ENCODE data around the gene HCFC2.
"Not testable (repeated sequence)": the region's sequence is repeated elsewhere in the genome, so short reads cannot be mapped to it uniquely, and the experiment has no call there.

Gene HCFC2

DNA sequence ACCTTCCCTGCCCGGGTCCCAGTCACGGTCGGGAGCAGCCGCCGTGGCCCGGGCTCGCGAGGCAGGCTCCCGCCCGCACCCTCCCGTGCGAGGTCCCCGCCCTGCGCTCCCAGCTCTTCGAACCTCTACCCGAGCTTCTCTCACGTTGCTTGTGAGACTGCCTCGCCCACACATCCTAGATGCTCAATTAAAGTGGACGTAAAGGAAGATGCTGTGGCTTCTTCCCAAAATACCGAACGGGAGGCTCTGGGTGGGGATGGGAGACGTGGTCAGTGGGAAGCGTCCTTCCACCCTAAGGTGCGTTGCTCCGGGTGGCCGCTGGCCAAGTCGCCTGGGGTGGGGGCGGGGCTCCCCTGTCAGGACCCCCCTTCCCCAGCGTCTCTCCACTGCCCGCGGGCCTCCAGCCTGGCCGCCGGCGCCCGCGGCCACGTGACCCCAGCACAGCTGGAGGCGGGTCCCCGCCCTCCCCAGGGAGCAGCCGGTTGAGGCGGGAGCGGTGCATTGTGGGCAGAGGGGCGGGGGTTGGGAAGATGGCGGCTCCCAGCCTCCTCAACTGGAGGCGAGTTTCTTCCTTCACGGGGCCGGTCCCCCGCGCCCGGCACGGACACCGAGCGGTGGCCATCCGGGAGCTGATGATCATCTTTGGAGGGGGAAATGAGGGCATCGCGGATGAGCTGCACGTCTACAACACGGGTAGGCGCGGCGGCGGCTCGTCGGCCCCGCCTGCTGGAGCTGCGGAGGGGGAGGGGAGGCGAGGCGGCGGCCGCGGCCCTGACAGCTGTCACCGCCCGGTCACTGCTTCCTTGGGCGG, at the start of gene HCFC2:
Gene HCFC2, plus strand, starts transcription at position 501 of the 811 bp plus-strand sequence. Its CDS starts 30 bp downstream, at position 531.
- peak; percentile 96 for DNase-seq

DNA sequence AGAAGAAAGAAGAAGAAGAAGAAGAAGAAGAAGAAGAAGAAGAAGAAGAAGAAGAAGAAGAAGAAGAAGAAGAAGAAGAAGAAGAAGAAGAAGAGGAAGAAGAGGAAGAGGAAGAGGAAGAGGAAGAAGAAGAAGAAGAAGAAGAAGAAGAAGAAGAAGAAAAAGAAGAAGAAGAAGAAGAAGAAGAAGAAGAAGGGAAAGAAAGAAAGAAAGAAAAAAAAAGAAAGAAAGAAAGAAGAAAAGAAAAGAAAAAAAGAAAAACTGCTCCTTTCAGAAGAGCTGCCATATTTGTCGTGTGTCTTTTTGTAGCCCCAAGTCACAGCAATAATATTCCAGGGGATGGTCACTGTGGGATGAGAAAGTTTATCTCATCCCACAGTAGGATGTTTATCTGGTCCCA, 42.5 kb upstream of the HCFC2 start:
- DNase-seq = not testable (repeated sequence)

DNA sequence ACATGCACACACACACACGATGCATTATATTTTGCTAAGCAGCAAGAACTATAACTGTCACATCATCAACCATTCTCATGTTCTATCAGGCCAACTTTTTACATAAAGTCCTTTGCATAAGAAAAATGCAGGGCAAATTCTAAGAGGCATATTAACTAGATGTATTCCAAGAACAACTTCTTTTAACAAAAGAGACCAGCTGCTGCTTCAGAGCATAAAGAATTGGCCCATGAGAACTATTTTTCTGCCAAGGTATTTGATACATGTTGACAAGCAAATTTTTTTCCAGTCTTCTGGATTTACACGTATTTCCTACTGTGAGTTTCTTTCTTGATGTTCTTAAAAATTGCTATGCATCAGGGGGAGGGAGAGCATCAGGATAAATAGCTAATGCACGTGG, 41.5 kb upstream of the HCFC2 start:
- no peak for DNase-seq

DNA sequence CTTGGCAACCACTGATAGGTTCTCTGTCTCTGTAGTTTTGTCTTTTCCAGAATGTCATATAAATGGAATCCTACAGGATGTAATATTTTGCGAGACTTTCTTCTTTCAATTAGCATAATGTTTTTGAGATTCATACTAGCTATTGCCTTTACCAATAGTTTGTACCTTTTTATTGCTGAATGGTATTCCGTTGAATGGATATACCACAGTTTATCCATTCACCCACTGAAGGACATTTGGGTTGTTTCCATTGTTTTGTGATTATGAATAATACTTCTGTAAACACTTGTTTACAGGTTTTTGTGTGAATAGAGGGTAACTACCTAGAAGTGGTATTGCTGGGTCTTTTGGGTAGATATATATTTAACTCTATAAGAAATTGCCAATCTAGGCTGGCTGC, 40.6 kb upstream of the HCFC2 start:
- no peak for DNase-seq

DNA sequence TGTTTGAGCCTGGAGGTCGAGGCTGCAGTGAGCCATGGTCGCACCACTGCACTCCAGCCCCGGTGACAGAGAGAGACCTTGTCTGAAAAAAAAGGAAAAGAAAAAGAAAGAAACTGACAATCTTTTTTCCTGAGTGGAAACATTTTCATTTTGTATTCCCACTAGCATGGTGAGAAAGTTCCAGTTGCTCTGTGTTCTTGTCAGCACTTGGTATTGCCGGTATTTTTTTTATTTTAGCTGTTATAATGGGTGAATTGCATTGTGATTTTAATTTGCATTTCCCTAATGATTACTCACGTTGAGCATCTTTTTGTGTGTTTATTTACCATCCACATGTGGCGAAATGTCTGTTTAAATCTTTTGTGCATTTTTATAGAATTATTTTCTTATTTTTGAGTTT, 40.0 kb upstream of the HCFC2 start:
- DNase-seq = no peak

DNA sequence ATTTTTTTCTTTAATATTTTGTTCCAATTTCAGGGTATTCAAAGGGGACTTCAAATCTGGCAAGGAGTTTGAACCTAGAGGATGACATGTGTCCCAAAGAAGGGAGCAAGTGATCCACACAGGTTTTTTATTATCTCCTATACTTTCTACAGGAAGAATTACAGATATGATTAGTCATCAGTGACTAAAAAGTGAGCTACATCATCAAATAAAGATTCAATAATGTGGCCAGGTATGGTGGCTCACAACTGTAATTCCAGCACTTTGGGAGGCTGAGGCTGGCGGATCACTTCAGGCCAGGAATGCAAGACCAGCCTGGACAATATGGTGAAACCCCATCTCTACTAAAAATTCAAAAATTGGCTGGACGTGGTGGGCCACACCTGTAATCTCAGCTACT, 38.6 kb upstream of the HCFC2 start:
- no peak for DNase-seq

DNA sequence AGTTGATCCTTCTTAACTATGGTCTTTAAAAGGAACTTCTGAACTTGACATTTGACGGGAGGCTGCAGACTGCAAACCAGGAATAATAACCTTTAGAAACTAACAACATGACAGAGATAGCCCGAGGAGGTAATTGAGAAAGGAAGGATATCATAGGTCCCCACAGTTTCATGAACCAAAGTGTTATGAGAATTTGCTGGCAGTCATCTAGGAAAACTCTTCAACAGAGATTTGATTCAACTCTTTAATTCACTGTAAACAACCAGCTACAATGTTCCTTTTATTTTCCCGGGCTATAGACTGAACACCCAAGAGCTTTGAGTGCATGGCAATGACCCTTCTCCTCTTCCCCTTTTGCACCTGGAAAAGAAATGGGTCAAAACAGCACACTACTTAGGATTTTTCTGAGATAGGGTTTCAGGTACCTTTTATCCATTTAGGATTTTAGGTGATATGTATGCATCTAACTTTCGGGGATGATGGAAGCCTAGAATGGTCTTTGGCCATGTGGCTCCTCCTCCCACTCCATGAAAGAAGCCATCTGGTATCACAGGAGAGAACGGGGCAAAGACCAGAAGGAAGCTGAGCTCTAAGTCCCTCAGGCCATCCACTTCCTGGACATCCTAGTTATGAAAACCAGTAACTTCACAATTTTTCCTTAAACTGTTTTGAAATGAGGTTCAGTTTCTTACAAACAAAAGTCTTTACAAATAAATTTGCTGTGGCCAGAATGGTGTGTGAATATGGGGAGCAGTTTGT, 37.3 kb upstream of the HCFC2 start:
- peak; percentile 19 for DNase-seq

DNA sequence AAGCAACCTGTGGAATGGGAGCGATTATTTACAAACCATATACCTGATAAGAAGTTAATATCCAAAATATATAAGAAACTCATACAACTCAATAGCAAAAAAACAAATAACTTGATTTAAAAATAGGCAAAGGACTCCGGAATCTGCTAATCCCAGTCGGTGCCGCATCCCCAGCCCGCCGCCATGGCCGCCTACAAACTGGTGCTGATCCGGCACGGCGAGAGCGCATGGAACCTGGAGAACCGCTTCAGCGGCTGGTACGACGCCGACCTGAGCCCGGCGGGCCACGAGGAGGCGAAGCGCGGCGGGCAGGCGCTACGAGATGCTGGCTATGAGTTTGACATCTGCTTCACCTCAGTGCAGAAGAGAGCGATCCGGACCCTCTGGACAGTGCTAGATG, 33.7 kb upstream of the HCFC2 start:
- not testable (repeated sequence) for DNase-seq

DNA sequence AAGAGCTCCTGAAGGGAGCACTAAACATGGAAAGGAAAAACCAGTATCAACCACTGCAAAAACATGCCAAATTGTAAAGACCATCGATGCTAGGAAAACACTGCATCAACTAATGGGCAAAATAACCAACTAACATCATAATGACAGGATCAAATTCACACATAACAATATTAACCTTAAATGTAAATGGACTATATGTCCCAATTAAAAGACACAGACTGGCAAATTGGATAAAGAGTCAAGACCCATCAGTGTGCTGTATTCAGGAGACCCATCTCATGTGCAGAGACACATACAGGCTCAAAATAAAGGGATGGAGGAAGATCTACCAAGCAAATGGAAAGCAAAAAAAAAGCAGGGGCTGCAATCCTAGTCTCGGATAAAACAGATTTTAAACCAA, 28.2 kb upstream of the HCFC2 start:
- not testable (repeated sequence) for DNase-seq

DNA sequence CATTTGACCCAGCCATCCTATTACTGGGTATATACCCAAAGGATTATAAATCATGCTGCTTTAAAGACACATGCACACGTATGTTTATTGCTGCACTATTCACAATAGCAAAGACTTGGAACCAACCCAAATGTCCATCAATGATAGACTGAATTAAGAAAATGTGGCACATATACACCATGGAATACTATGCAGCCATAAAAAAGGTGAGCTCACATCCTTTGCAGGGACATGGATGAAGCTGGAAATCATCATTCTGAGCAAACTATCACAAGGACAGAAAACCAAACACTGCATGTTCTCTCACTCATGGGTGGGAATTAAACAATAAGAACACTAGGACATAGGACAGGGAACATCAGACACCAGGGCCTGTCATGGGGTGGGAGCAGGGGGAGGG, 24.6 kb upstream of the HCFC2 start:
- not testable (repeated sequence) for DNase-seq

DNA sequence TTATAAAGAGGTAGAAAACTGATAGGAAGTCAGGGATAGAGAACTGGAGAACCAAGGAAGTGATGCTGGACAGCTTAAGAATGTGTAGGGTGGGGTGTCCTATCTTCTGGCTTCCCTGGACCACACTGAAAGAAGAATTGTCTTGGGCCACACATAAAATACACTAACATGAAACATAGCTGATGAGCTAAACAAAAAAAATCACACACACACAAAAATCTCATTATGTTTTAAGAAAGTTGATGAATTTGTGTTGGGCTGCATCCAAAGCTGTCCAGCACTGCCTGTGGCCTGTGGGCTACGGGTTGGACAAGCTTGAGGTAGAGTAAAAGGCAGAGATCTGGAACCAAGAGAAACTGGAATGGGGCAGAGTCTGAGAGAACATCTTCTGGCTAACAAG, 21.8 kb upstream of the HCFC2 start:
- DNase-seq = no peak

DNA sequence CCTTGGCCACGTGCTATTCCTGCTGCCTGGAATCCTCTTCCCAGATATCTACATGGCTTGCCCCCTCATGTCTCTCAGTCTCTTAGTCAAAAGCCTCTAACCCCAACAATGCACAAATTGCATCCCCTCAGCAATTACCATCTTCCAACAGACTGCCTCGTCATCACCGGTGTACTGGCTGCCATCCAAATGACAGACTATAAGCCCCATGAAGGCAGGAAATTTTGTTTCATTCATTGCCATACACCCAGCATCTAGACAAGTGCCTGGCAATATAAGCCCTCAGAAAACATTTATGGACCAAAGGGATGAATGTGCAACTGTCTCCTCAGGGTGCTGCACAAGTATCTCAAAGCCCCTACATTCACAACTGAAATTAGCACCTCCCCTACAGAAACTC, 20.2 kb upstream of the HCFC2 start:
- DNase-seq = no peak

DNA sequence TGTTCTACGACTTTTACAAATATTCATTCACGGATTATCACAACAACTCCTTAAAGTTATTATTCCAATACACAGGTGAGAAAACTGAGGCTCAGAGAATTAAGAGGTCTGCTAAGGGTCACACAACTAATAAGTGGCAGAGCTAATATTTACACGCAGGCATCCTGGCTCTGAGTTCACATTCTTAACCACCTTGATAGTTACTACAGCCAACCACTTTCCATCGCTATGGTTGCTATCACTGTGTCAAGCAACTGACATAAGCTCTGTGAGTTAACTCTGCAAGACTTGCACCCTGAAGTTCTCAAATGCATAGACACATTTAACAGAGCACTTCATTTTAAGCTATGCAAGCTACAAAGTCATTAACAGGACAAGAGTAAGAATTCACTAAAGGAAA, 18.0 kb upstream of the HCFC2 start:
- no peak for DNase-seq

DNA sequence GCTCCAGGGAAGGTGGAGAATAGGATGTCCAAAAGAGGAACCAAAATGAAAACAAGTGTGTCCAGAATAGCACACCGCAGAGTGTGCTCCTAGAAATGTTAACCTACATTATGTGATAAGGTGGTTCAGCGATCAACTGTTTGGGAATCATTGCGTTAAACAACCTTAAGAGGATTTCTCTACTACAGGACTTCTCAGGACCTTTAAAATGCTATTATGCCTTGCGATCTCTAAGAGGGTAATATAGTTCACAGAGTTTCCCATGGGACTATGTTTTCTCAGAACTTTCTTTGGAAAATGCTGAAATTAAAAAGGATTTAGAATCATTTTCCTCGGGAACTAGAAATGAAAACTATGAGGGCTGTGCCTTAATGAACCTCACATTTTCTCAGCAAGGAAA, 16.2 kb upstream of the HCFC2 start:
- no peak for DNase-seq

DNA sequence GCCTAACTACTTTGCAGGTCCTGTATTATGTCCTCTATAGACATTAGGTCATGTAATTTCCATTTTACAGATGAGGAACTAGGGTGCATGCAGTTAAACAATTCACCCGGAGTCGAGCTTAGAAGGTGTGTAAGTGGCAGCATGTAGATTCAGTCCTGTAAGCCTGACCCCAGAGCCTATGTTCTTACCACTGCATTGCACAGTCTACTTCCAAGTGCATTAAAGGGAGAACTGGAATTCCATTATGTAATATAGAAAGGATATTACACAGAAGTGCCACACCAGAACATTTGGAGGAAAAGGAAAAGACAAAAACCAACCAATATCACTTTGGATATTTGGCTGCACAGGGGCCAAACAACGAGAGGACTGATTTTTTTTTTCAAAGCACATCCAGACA, 15.5 kb upstream of the HCFC2 start:
- DNase-seq = peak; percentile 23

DNA sequence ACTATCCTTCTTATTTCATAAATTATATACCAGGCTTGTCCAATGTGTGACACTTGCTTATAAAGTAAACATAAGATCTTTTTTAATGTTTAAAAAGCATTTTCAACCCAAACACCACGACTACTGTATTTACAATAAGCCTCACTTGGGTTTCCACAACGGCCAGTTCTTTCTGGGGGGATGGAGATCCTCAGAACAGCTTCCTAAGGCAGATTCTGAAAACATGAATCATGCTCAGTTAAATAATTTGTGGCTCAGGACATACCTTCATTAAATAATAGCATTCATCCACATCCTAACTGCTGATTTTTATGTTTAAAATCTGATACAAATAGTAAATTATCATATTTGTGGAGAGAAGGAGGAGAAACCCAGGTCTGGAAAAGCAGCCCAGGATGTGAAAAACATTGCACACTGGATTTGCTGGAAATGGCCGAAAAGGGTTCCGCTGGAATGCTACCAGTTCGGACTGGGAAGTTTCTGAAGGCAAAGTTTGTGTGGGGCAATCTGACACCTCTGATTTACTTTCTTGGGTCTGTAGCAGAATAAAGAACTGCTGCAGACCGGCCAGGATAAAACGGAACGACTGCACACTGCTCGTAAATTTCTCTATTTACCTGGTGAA, 14.9 kb upstream of the HCFC2 start:
- DNase-seq = no peak

DNA sequence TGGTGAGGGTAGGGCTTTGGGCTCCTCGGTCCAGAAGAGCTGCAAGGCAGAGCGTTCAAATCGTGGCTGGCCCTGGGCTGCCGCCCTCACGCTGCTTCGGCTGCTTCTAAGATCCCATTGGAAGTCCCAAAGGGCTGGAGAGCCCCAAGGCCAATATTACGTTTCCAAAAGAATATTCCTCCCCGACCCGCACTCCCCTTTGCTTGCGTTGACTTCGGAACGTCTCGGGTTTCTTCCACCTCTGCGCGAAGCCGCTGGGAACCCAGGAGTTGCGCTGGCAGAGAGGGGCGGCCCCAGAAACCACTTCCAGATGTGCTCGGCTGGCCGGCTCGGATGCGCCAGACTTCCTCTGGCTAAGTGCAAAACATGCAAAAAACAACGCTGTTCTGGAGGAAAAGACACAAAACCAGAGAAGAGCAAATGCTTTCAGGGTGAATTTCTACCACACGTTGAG, 14.4 kb upstream of the HCFC2 start, which contains the start of gene GLT8D2:
Gene GLT8D2, minus strand, starts transcription at position 285 of the 454 bp plus-strand sequence. CDS start 30,539 bp downstream, outside the sequence.
- DNase-seq = peak; percentile 84

DNA sequence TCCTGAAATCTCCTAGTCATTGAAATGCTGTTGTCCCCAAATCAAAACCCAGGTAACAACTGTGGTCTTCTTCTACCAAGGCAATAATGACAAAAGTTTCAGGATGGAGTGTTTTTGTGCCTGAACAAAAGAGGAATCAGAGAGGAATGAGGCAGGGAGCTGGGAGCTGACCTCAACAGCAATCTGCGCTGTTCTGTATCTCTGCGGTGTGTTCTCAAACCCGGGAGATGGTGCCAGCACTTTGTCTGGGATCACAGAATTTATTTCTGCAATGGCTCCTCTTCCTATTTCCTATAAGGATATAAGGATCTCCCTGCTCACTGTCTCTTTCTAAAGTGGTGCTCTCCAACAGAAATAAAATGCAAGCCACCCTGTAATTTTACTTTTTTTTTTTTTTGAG, 13.9 kb upstream of the HCFC2 start:
- DNase-seq = peak; percentile 61

DNA sequence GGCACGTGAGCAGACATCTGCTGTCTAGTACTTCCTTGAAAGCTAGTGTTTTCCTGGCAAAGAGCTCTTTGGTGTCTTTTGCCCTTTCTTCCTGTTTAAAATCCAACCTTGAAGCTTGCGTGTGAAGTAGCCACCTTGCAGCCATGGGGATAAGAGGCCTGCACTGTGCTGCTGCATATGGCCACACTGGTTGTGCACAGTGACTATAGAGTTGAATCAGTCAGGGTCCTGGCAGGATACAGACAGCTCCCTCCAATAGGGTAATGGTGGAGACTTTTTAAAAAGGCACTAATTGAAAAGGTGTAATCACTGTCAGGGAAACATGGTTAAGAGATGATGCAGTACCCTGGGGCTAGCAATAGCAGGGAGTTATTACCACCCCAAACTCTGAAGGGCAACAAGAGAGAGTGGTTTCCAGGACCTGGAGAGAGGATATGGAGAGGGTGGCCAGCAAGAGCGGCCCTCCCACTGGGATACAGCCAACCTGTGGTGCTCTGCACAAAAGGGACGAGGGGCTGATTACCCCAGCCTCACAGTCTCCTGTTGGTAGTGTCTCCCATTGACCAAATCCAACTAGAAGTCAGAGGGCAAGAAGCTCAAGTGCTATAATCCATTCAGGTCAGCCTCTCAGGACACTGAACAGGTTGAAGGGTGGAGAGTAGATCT, 9.5 kb upstream of the HCFC2 start:
- peak; percentile 91 for DNase-seq

DNA sequence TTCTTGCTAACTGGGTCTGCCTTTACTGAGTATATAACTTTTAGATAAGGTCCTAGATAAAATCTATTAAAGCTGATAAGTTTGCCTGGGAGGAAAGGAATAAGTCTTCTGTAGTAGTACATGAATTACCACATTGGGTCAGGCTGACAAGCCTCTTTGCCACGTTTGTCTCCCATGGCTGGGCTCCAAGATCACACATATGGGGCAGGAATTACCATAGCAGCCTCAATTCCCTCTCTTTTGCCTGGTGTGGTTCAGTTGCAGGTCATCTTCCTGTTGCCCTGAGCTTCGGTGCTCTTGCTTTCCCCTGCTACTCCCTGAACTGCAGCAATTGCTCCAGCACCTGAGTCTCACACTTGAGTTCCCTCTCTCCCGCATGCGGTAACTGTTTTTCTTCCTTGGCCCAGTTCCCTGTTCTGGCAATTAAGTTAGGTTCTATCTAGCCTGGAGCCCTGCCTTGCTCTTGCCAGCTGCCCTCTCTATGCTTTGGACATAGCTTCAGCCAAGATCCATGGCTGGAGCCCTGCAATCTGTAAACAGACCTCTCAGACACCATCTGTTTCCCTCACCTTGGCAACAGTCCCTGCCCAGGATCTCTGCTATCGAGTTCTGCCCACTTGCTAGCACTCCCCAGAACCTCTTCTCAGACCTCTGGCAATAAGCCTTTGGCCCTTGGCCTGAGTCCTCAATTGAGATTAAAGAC, 8.5 kb upstream of the HCFC2 start:
- DNase-seq = peak; percentile 99

DNA sequence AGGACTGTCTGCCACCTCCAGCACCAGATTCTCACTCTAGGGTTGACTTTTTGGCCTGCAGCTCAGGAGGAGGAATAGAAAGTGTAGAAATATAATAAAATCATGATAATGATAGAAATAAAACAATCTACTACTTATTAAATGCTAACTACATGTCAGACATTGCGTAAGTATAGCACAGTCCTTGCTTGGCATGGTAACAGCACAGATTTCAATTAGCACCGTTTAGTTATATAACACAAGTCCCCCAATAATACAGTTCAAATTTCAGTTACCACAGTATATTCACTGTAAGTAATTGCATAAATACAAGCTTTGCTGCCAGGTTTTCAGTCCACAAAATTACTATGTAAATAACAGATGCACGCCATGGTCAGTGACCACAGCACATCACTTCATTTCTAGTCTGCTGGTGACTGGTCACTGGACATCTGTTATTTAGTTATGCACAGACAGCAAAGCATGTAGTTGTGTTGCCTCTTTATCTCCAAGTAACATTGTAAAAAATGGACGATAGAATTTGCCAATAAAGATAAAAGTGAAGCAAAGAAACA, 7.8 kb upstream of the HCFC2 start:
- peak; percentile 93 for DNase-seq

DNA sequence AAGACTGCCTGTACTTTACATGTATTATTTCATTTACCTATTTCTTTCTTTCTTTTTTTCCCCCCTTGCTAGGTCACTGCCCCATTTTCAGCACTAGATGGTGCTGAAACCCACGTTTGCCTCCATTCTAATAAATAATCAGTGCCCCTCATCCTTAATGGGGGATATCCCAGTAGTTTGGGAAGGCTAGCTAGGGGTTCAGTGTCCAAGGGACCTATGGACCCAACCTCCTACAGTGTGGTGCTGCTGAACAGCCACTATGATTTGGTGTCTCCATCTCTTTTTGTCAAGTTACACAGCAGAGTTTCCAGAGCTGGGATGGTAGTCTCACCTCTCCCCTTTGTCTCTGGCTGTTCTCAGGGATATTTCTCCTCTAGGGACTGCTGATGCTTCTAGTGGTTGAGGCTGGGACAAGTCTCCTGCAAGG, 6.5 kb upstream of the HCFC2 start:
- peak; percentile 72 for DNase-seq

All from NCI-H69 (cell line).